ENCODE data around the gene MAP2K5. TPM values are rescaled to one million over a fixed set of nuclear protein-coding genes. Genes with fewer than 3 reads are reported as not detected.

MAP2K5 gene
- polyA plus RNA-seq, 1 donor from 2014 or later, result 12.1 TPM

- no peak overlapping the region for H3K27ac ChIP-seq (ENCODE audit: low read length)
- no peak overlapping the region for H3K4me2 ChIP-seq (ENCODE audit: low read length)
- H3K36me3 ChIP-seq (ENCODE audit: insufficient read depth, low read length), result no peaks in the 10 kb centered on the region
- no peaks in the 10 kb centered on the region for H3K9me2 ChIP-seq (ENCODE audit: insufficient read depth, low read length)
- H3K79me2 ChIP-seq (replicated peaks; ENCODE audit: insufficient read depth, low read length), result no peaks in the 10 kb centered on the region
- TF ChIP-seq MXI1 (conservative IDR thresholded peaks at IDR 0.05; ENCODE audit: poor library complexity, severe bottlenecking) (no peak), POLR2AphosphoS5 (IDR thresholded peaks at IDR 0.05) (no peak), TAF1 (IDR thresholded peaks at IDR 0.05; ENCODE audit: low read depth) (no peak), EP300 (conservative IDR thresholded peaks at IDR 0.05; ENCODE audit: poor library complexity, severe bottlenecking) (no peak), EZH2 (IDR thresholded peaks at IDR 0.05; ENCODE audit: borderline replicate concordance, insufficient read depth, low read length, poor library complexity, severe bottlenecking) (no peak), RAD21 (conservative IDR thresholded peaks at IDR 0.05) (no peak), CTCF (IDR thresholded peaks at IDR 0.05; ENCODE audit: poor library complexity, severe bottlenecking) (no peak), SMC3 (conservative IDR thresholded peaks at IDR 0.05; ENCODE audit: poor library complexity) (no peak), REST (IDR thresholded peaks at IDR 0.05; ENCODE audit: borderline replicate concordance) (no peak)
- H3K9ac ChIP-seq (ENCODE audit: low read length), result no peak overlapping the region
- no peaks in the 10 kb centered on the region for H3K27me3 ChIP-seq (ENCODE audit: insufficient read depth, low read depth, low read length)
- no peaks in the 10 kb centered on the region for H3F3A ChIP-seq (ENCODE audit: insufficient read depth, low read length, poor library complexity, severe bottlenecking)
- H3K4me3 ChIP-seq (ENCODE audit: low read length), result no peak overlapping the region
- no peaks in the 10 kb centered on the region for H3K9me3 ChIP-seq (ENCODE audit: low read length)
- no peaks in the 10 kb centered on the region for H4K20me1 ChIP-seq (ENCODE audit: insufficient read depth)
- no peak overlapping the region for H2AFZ ChIP-seq (ENCODE audit: low read depth, low read length)
These were observed 257.3 kb downstream of the MAP2K5 start for GRCh38 chr15:67799801-67800205.

- Histone ChIP-seq H3F3A (ENCODE audit: insufficient read depth, low read length, poor library complexity, severe bottlenecking) (no peaks in the 10 kb centered on the region), H3K27ac (ENCODE audit: low read length) (no peak overlapping the region), H3K4me3 (ENCODE audit: low read length) (no peak overlapping the region), H3K4me2 (ENCODE audit: low read length) (no peak overlapping the region), H2AFZ (ENCODE audit: low read depth, low read length) (no peak overlapping the region), H4K20me1 (ENCODE audit: insufficient read depth) (no peaks in the 10 kb centered on the region), H3K27me3 (ENCODE audit: insufficient read depth, low read depth, low read length) (no peaks in the 10 kb centered on the region), H3K79me2 (replicated peaks; ENCODE audit: insufficient read depth, low read length) (no peaks in the 10 kb centered on the region), H3K9me2 (ENCODE audit: insufficient read depth, low read length) (no peaks in the 10 kb centered on the region), H3K9ac (ENCODE audit: low read length) (no peak overlapping the region), H3K9me3 (ENCODE audit: low read length) (no peaks in the 10 kb centered on the region), H3K36me3 (ENCODE audit: insufficient read depth, low read length) (no peaks in the 10 kb centered on the region)
- no peak for TF ChIP-seq SMC3 (conservative IDR thresholded peaks at IDR 0.05; ENCODE audit: poor library complexity)
- TF ChIP-seq REST (IDR thresholded peaks at IDR 0.05; ENCODE audit: borderline replicate concordance), result no peak
- TF ChIP-seq RAD21 (conservative IDR thresholded peaks at IDR 0.05), result no peak
- no peak for TF ChIP-seq MXI1 (conservative IDR thresholded peaks at IDR 0.05; ENCODE audit: poor library complexity, severe bottlenecking)
- no peak for TF ChIP-seq POLR2AphosphoS5 (IDR thresholded peaks at IDR 0.05)
These were observed 258.6 kb downstream of the MAP2K5 start for GRCh38 chr15:67801142-67801541.
